K562 (cell line): ENCODE results near the gene CBX4. TPM values are rescaled to one million over a fixed set of nuclear protein-coding genes. Genes with fewer than 3 reads are reported as not detected.

Experiments used
- BHLHE40 ChIP-seq: IDR thresholded peaks from 2 replicates; pipeline ENCODE4 v1.6.1; 2011; ENCODE audit warnings: low read length, improper control_type of control experiment
- DIDO1 ChIP-seq: fragments of 450-650 bp; IDR thresholded peaks from 2 replicates; pipeline ENCODE4 v1.6.1; 2016; ENCODE audit warnings: low read depth, missing biosample characterization, missing genetic modification characterization
- HNRNPUL1 ChIP-seq: fragments of 200-400 bp; formaldehyde crosslinking; IDR thresholded peaks from 2 replicates; pipeline ENCODE4 v1.6.1; 2017; ENCODE audit warnings: low read length
- MBD2 ChIP-seq: sonication (generic); IDR thresholded peaks from 2 replicates; pipeline ENCODE4 v1.6.1; 2016; ENCODE audit warnings: low read depth, borderline replicate concordance
- MED1 ChIP-seq: sonication (generic); formaldehyde crosslinking; IDR thresholded peaks from 2 replicates; pipeline ENCODE4 v1.8.1; 2023; ENCODE audit warnings: missing genetic modification reagents, borderline replicate concordance
- NRF1 ChIP-seq, 2 experiments: fragments of 450-650 bp; IDR thresholded peaks in 1 of 2; conservative IDR thresholded peaks in 1 of 2; 2 replicates each; pipeline ENCODE4 v1.6.1; 2014; ENCODE audit warnings: mild to moderate bottlenecking in 2 of 2
- RAD51 ChIP-seq: fragments of 450-650 bp; IDR thresholded peaks from 2 replicates; pipeline ENCODE4 v1.7.1; 2016; ENCODE audit warnings: low read depth, mild to moderate bottlenecking, borderline replicate concordance
- ZNF263 ChIP-seq: sonication (generic); formaldehyde crosslinking; IDR thresholded peaks from 2 replicates; pipeline ENCODE4 v1.8.0; 2022; ENCODE audit warnings: mild to moderate bottlenecking, missing genetic modification reagents, borderline replicate concordance
- ZNF644 ChIP-seq: fragments of 200-800 bp; sonication (Bioruptor generic); IDR thresholded peaks from 2 replicates; pipeline ENCODE4 v1.6.1; 2016; ENCODE audit warnings: low read depth, missing genetic modification characterization, missing compliant biosample characterization
- ZNF707 ChIP-seq: fragments of 250-450 bp; sonication (Bioruptor Pico); conservative IDR thresholded peaks from 2 replicates; pipeline ENCODE4 v1.8.0; 2022; ENCODE audit warnings: inconsistent platforms, mild to moderate bottlenecking, moderate library complexity
- polyA plus RNA-seq, 8 experiments: library from polyadenylated mRNA; depleted of rRNA in 4 of 8; stranded (reverse) in 5 of 8; unstranded in 3 of 8; fragments of >200 nt; fragmentation: Nextera tagmentation in 2 of 8; fragmentation: Illumina TruSeq in 1 of 8; extraction: Ambion mirVana in 2 of 8; extraction: Trizol in 1 of 8; gene quantifications; 2 replicates each; pipeline versions ENCODE4 v1.2.1 to v1.2.3, GENCODE V29; 2011 to 2014; ENCODE audit warnings: inconsistent platforms in 1 of 8, missing spikeins in 1 of 8
- total RNA-seq, 7 experiments: library from RNA; depleted of rRNA in 6 of 7; stranded (reverse); fragments of >200 nt in 6 of 7; fragmentation: Illumina TruSeq in 2 of 7; extraction: Trizol in 2 of 7; gene quantifications; 2 replicates each; pipeline versions ENCODE4 v1.2.1 to v1.2.3, GENCODE V29; 2011 to 2021; ENCODE audit warnings: low replicate concordance in 1 of 7
- TF ChIP-seq, protein P1 (sequence below): IDR thresholded peaks from 3 replicates; pipeline ENCODE4 v1.6.1; 2011; ENCODE audit warnings: borderline replicate concordance, mild to moderate bottlenecking, moderate library complexity; ENCODE audit not compliant: insufficient read length; ENCODE audit errors: extremely low read depth
- TF ChIP-seq, protein P2 (sequence below): sonication (generic); formaldehyde crosslinking; IDR thresholded peaks from 2 replicates; pipeline ENCODE4 v1.5.0; 2020; ENCODE audit warnings: missing genetic modification reagents

The CBX4 gene
- total and polyA plus RNA-seq, 9 of the 15 experiments (the other 6 are each of a cell fraction or from before 2014, with no cell fraction given) = 0.98 to 50.5 (median 10.0) TPM

DNA sequence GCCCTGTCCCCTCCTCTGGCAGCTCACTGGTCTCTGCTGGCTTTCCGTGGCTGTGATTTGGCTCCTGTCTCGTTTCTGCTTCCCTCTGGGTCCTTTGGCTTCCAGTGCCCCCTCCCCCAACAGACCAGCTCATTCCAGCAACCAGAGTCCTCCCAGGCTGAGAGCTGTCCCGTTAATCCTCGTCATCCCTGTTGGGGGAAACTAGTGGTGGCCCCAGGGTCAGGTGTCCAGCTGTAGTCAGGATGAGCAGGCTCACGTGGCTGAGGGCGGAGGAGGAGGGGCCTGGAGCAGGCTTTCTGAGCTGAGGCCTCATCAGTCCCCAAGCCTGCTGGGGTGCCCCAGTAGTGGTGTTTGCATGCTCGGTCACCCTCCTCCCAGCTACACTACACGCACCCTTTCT lies 10.7 kb upstream of the CBX4 start (continued):
- TF ChIP-seq, protein P1, sequence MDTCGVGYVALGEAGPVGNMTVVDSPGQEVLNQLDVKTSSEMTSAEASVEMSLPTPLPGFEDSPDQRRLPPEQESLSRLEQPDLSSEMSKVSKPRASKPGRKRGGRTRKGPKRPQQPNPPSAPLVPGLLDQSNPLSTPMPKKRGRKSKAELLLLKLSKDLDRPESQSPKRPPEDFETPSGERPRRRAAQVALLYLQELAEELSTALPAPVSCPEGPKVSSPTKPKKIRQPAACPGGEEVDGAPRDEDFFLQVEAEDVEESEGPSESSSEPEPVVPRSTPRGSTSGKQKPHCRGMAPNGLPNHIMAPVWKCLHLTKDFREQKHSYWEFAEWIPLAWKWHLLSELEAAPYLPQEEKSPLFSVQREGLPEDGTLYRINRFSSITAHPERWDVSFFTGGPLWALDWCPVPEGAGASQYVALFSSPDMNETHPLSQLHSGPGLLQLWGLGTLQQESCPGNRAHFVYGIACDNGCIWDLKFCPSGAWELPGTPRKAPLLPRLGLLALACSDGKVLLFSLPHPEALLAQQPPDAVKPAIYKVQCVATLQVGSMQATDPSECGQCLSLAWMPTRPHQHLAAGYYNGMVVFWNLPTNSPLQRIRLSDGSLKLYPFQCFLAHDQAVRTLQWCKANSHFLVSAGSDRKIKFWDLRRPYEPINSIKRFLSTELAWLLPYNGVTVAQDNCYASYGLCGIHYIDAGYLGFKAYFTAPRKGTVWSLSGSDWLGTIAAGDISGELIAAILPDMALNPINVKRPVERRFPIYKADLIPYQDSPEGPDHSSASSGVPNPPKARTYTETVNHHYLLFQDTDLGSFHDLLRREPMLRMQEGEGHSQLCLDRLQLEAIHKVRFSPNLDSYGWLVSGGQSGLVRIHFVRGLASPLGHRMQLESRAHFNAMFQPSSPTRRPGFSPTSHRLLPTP = no peak
- TF ChIP-seq ZNF644 (tag) = no peak
- peak; percentile 70 for TF ChIP-seq BHLHE40
- TF ChIP-seq NRF1 (conservative IDR thresholded peaks at IDR 0.05 in 1 of 2, IDR thresholded peaks at IDR 0.05 in 1 of 2) = 0 out of 4 replicates have a peak, but pooled peaks of 1 of the 2 experiments have one; percentile 20
- peak; percentile 87; the same call in 1 of the 2 replicates for TF ChIP-seq ZNF263 (CRISPR knock-in tag)
- no peak for TF ChIP-seq MBD2
- no peak for TF ChIP-seq HNRNPUL1
- TF ChIP-seq RAD51 = peak; percentile 41; the same call in 1 of the 2 replicates
- TF ChIP-seq ZNF707 (CRISPR knock-in tag) = no peak
- TF ChIP-seq MED1 = no peak
- TF ChIP-seq DIDO1 (tag) = no peak
- TF ChIP-seq, protein P2, sequence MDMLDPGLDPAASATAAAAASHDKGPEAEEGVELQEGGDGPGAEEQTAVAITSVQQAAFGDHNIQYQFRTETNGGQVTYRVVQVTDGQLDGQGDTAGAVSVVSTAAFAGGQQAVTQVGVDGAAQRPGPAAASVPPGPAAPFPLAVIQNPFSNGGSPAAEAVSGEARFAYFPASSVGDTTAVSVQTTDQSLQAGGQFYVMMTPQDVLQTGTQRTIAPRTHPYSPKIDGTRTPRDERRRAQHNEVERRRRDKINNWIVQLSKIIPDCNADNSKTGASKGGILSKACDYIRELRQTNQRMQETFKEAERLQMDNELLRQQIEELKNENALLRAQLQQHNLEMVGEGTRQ (CRISPR knock-in tag) = 0 out of 2 replicates have a peak, but pooled peaks have one; percentile 28
